K562 (cell line): ENCODE results near the gene OR2T8. TPM values are rescaled to one million over a fixed set of nuclear protein-coding genes. Genes with fewer than 3 reads are reported as not detected.

Source experiments
- ATAC-seq: fragments of 200-7000 bp; cut with Tn5 transposase; 3 replicates; pipeline ENCODE4 v1.9.1; 2020; ENCODE audit warnings: moderate library complexity
- BruUV-seq: library from RNA; stranded (reverse); fragments of 400-500 nt; replicated peaks from 2 replicates; lab custom pipeline; 2021; lab: Mats Ljungman, UMichigan
- CTCF ChIA-PET: fragments of 300-600 bp; formaldehyde crosslinking; extraction: SDS; loops from one replicate; lab custom pipeline; 2021; ENCODE audit warnings: low intra/inter-chr PET ratio; lab: Yijun Ruan, JAX
- POLR2A ChIA-PET: fragments of 300-600, 350-650 bp; sonication (Branson Sonifier 250); formaldehyde crosslinking; extraction: SDS; loops from one replicate; lab custom pipeline; 2021; ENCODE audit warnings: antibody characterized with exemption, inconsistent platforms; lab: Yijun Ruan, JAX
- DNase-seq, 4 experiments: peaks; one replicate each; pipeline versions ENCODE4 v3.0.0 to v3.0.0-alpha.2; 2011 to 2018; ENCODE audit warnings: low spot score in 3 of 4, mixed read lengths in 3 of 4; ENCODE audit errors: extremely low read depth in 1 of 4
- FAIRE-seq: peaks from 2 replicates; lab custom pipeline; 2011; peaks lifted over from hg19 to GRCh38; lab: Jason Lieb, UNC
- H2AFZ ChIP-seq: 2 replicates; pipeline ENCODE4 v1.6.0; 2011; ENCODE audit warnings: low read depth, low read length, control low read depth, inconsistent platforms
- H3K27ac ChIP-seq: fragments of 200-600 bp; 3 replicates; pipeline ENCODE4 v1.8.0; 2011; ENCODE audit warnings: low read depth, mild to moderate bottlenecking, control low read depth, inconsistent platforms, low read length, moderate library complexity, mixed read lengths; ENCODE audit errors: extremely low read depth
- H3K27me3 ChIP-seq, 2 experiments: fragments of 300-600 bp in 1 of 2; 2 replicates in 1 of 2; 3 replicates in 1 of 2; pipeline versions ENCODE4 v1.6.0 to v1.8.0; 2011; ENCODE audit warnings: inconsistent platforms in 2 of 2, low read length in 2 of 2, mild to moderate bottlenecking in 1 of 2, mixed read lengths in 1 of 2, moderate library complexity in 1 of 2; ENCODE audit not compliant: control insufficient read depth in 2 of 2, insufficient read depth in 2 of 2
- H3K36me3 ChIP-seq: fragments of 300-600 bp; 3 replicates; pipeline ENCODE4 v1.8.0; 2011; ENCODE audit warnings: mild to moderate bottlenecking, low read length, inconsistent platforms; ENCODE audit not compliant: control insufficient read depth, insufficient read depth
- H3K4me1 ChIP-seq, 2 experiments: fragments of 200-600 bp in 1 of 2; replicated peaks in 1 of 2; 2 replicates in 1 of 2; 3 replicates in 1 of 2; pipeline versions ENCODE4 v1.5.1 to v1.8.0; 2011; ENCODE audit warnings: inconsistent platforms in 2 of 2, low read length in 2 of 2, mild to moderate bottlenecking in 1 of 2, mixed read lengths in 1 of 2, moderate library complexity in 1 of 2; ENCODE audit not compliant: control insufficient read depth in 2 of 2, insufficient read depth in 2 of 2
- H3K4me2 ChIP-seq: 2 replicates; pipeline ENCODE4 v1.6.1; 2011; ENCODE audit warnings: low read length, control low read depth, inconsistent platforms, mixed read lengths; ENCODE audit not compliant: insufficient read depth
- H3K4me3 ChIP-seq: fragments of 200-600 bp; sonication (generic), shearing (Covaris generic); 2 replicates; pipeline ENCODE4 v1.5.1; 2016; ENCODE audit warnings: control low read depth, inconsistent platforms
- H3K79me2 ChIP-seq: fragments of 200-600 bp; 3 replicates; pipeline ENCODE4 v1.8.0; 2011; ENCODE audit warnings: low read length, inconsistent platforms; ENCODE audit not compliant: control insufficient read depth, insufficient read depth
- H3K9ac ChIP-seq, 2 experiments: 2 replicates each; pipeline versions ENCODE4 v1.6.0 to v1.6.1; 2011; ENCODE audit warnings: low read depth in 2 of 2, low read length in 2 of 2, control low read depth in 1 of 2, inconsistent platforms in 1 of 2, mild to moderate bottlenecking in 1 of 2, mixed read lengths in 1 of 2; ENCODE audit not compliant: insufficient read depth in 1 of 2
- H3K9me1 ChIP-seq: one replicate; pipeline ENCODE4 v1.6.0; 2011; ENCODE audit warnings: inconsistent platforms, mild to moderate bottlenecking, low read length, moderate library complexity; ENCODE audit not compliant: control insufficient read depth, insufficient read depth
- H3K9me3 ChIP-seq: replicated peaks from 2 replicates; pipeline ENCODE4 v1.5.1; 2011; ENCODE audit warnings: low read depth, low read length, inconsistent platforms; ENCODE audit not compliant: control insufficient read depth, insufficient read depth
- H4K20me1 ChIP-seq: replicated peaks from 2 replicates; pipeline ENCODE4 v1.6.1; 2011; ENCODE audit warnings: low read length, inconsistent platforms, mixed read lengths; ENCODE audit not compliant: control insufficient read depth, insufficient read depth
- CBFA2T2 ChIP-seq: fragments of 450-650 bp; conservative IDR thresholded peaks from 2 replicates; pipeline ENCODE4 v1.6.1; 2017; ENCODE audit warnings: mild to moderate bottlenecking
- CHCHD3 ChIP-seq: fragments of 250-450 bp; sonication (Bioruptor Pico); IDR thresholded peaks from 2 replicates; pipeline ENCODE4 v2.1.2; 2022; ENCODE audit warnings: mild to moderate bottlenecking
- HNRNPLL ChIP-seq: fragments of 200-400 bp; formaldehyde crosslinking; IDR thresholded peaks from 2 replicates; pipeline ENCODE4 v1.6.1; 2017; ENCODE audit warnings: low read length, low read depth, mild to moderate bottlenecking; ENCODE audit not compliant: poor library complexity, severe bottlenecking
- LARP7 ChIP-seq: fragments of 450-650 bp; IDR thresholded peaks from 2 replicates; pipeline ENCODE4 v1.6.1; 2016
- MAFG ChIP-seq: fragments of 450-650 bp; conservative IDR thresholded peaks from 2 replicates; pipeline ENCODE4 v1.6.1; 2016; ENCODE audit warnings: missing genetic modification characterization, missing compliant biosample characterization
- NFRKB ChIP-seq: fragments of 450-650 bp; IDR thresholded peaks from 2 replicates; pipeline ENCODE4 v1.6.1; 2016; ENCODE audit warnings: low read depth
- RBM39 ChIP-seq: fragments of 200-400 bp; formaldehyde crosslinking; optimal IDR thresholded peaks from 2 replicates; pipeline ENCODE3; 2018; ENCODE audit warnings: low read depth, low read length
- SIRT6 ChIP-seq: IDR thresholded peaks from one replicate; pipeline ENCODE4 v1.6.1; 2012; ENCODE audit warnings: low read depth, mild to moderate bottlenecking, control low read depth, inconsistent platforms, low read length, moderate library complexity
- SLC30A9 ChIP-seq: fragments of 250-450 bp; sonication (Bioruptor Pico); IDR thresholded peaks from 2 replicates; pipeline ENCODE4 v1.8.0; 2022; ENCODE audit warnings: mild to moderate bottlenecking, moderate library complexity
- SMAD4 ChIP-seq: fragments of 250-450 bp; sonication (Bioruptor Pico); conservative IDR thresholded peaks from 2 replicates; pipeline ENCODE4 v1.8.0; 2021; ENCODE audit warnings: inconsistent platforms, mild to moderate bottlenecking, moderate library complexity
- TEAD4 ChIP-seq, 2 experiments: sonication (generic) in 1 of 2; formaldehyde crosslinking in 1 of 2; IDR thresholded peaks; 2 replicates each; pipeline versions ENCODE4 v1.6.1 to v1.8.0; 2012 to 2022; ENCODE audit warnings: borderline replicate concordance in 1 of 2, inconsistent platforms in 1 of 2, low read length in 1 of 2, mild to moderate bottlenecking in 1 of 2, missing genetic modification reagents in 1 of 2
- ZNF347 ChIP-seq: fragments of 450-650 bp; formaldehyde crosslinking; IDR thresholded peaks from 2 replicates; pipeline ENCODE4 v1.4.0; 2020; ENCODE audit warnings: low read depth, mild to moderate bottlenecking, moderate library complexity
- WGBS: fragments of 100-300 bp; shearing (Covaris generic); methylation state at CpG from one replicate; pipeline ENCODE4 v1.1.6; 2016; ENCODE audit warnings: low coverage, mixed read lengths; ENCODE audit not compliant: insufficient coverage; ENCODE audit errors: missing lambda C conversion rate; 5-methylcytosine and 5-hydroxymethylcytosine counted together
- in situ Hi-C: fragments of 300-500 bp; cut with MboI; formaldehyde crosslinking; loops from 4 replicates; pipeline ENCODE4 v1.15.0; 2018; ENCODE audit warnings: inconsistent platforms, mixed read lengths
- intact Hi-C: fragments of 100-400 bp; cut with micrococcal nuclease; formaldehyde crosslinking; loops from 2 replicates; pipeline ENCODE4 v1.14.2; 2022
- polyA plus RNA-seq, 8 experiments: library from polyadenylated mRNA; depleted of rRNA in 4 of 8; stranded (reverse) in 5 of 8; unstranded in 3 of 8; fragments of >200 nt; fragmentation: Nextera tagmentation in 2 of 8; fragmentation: Illumina TruSeq in 1 of 8; extraction: Ambion mirVana in 2 of 8; extraction: Trizol in 1 of 8; gene quantifications; 2 replicates each; pipeline versions ENCODE4 v1.2.1 to v1.2.3, GENCODE V29; 2011 to 2014; ENCODE audit warnings: inconsistent platforms in 1 of 8, missing spikeins in 1 of 8
- total RNA-seq, 7 experiments: library from RNA; depleted of rRNA in 6 of 7; stranded (reverse); fragments of >200 nt in 6 of 7; fragmentation: Illumina TruSeq in 2 of 7; extraction: Trizol in 2 of 7; gene quantifications; 2 replicates each; pipeline versions ENCODE4 v1.2.1 to v1.2.3, GENCODE V29; 2011 to 2021; ENCODE audit warnings: low replicate concordance in 1 of 7
- TF ChIP-seq, protein P1 (sequence below), 2 experiments: fragments of 450-650 bp in 1 of 2; sonication (generic) in 1 of 2; formaldehyde crosslinking; conservative IDR thresholded peaks; 2 replicates each; pipeline versions ENCODE4 v1.4.0 to v1.8.1; 2020 to 2022; ENCODE audit warnings: mild to moderate bottlenecking in 1 of 2, missing genetic modification reagents in 1 of 2
- TF ChIP-seq, protein P2 (sequence below): fragments of 250-450 bp; sonication (Bioruptor Pico); IDR thresholded peaks from 2 replicates; pipeline ENCODE4 v1.5.0; 2021
- TF ChIP-seq, protein P3 (sequence below): fragments of 450-650 bp; IDR thresholded peaks from 2 replicates; pipeline ENCODE4 v1.6.1; 2016
- TF ChIP-seq, protein P4 (sequence below), 2 experiments: fragments of 450-650 bp in 1 of 2; sonication (generic) in 1 of 2; formaldehyde crosslinking in 1 of 2; IDR thresholded peaks in 1 of 2; conservative IDR thresholded peaks in 1 of 2; 2 replicates each; pipeline versions ENCODE4 v1.6.1 to v1.8.1; 2016 to 2023; ENCODE audit warnings: mild to moderate bottlenecking in 2 of 2, moderate library complexity in 2 of 2, inconsistent platforms in 1 of 2, missing genetic modification reagents in 1 of 2

Gene OR2T8
- total and polyA plus RNA-seq, 9 of the 15 experiments (the other 6 are each of a cell fraction or from before 2014, with no cell fraction given): 0.08 to 0.46 (median 0.31) TPM; not detected in 3

DNA sequence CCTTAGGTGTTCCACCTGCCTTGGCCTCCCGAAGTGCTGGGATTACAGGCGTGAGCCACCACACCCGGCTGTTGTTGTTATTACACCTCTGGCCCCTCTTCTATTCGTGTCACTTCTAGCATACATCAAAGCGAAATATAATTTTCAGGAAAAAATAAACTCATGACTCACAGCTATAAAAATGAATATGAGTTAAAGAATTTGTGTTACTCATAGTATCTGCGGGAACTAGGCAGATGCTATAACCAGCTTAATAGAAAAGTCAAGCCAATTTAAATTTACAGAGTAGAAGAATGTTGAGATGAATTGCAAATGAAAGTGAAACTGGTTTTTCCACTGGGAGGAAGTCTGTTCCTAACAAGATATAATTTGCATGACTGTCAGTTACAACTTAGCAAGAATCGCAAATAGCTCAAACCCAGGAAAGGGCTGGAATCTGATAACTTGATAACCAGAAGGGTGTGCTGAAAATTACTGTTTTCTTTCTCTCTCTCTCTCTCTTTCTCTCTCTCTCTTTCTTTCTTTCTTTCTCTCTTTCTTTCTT lies 13.5 kb upstream of the OR2T8 start:
- H3K9ac ChIP-seq: 0 out of 4 replicates have a peak overlapping the region, but pooled peaks of 1 of the 2 experiments have one; percentile 2
- BruUV-seq: no TSS peak
- ATAC-seq (peak; percentile 91), FAIRE-seq (peak; percentile 76), DNase-seq (peak in 2 of 4 experiments; percentile 67 to 69)
- no peaks in the 10 kb centered on the region for H3K27me3 ChIP-seq
- H3K27ac ChIP-seq: peak overlapping the region; percentile 47; the same call in 1 of the 3 replicates
- peak overlapping the region; percentile 57 for H2AFZ ChIP-seq
- H3K79me2 ChIP-seq: no peaks in the 10 kb centered on the region
- no peaks in the 10 kb centered on the region for H3K36me3 ChIP-seq
- in situ Hi-C loops: no loop called here
- 4% methylated on average over 7 of the region's 7 CpGs for WGBS
- ChIA-PET CTCF (no interaction called here), POLR2A (interaction anchor here (0.8 to 1.6 kb wide), 5 partner anchors 10 to 49 kb away, joined by 3 to 8 read pairs (median 4); no protein-coding TSS in a partner anchor)
- intact Hi-C loops: no loop called here
- H3K4me2 ChIP-seq: peak overlapping the region; percentile 59
- H3K4me1 ChIP-seq: peaks cover 0 to 13% of the 10 kb centered on the region in 2 experiments; a peak in 3 of 5 replicates
- H3K9me1 ChIP-seq: no peaks in the 10 kb centered on the region
- H4K20me1 ChIP-seq: no peaks in the 10 kb centered on the region
- H3K4me3 ChIP-seq: 0 out of 2 replicates have a peak overlapping the region, but pooled peaks have one; percentile 7
- peaks cover 5% of the 10 kb centered on the region for H3K9me3 ChIP-seq
- TF ChIP-seq, protein P1, sequence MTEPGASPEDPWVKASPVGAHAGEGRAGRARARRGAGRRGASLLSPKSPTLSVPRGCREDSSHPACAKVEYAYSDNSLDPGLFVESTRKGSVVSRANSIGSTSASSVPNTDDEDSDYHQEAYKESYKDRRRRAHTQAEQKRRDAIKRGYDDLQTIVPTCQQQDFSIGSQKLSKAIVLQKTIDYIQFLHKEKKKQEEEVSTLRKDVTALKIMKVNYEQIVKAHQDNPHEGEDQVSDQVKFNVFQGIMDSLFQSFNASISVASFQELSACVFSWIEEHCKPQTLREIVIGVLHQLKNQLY (CRISPR knock-in tag; conservative IDR thresholded peaks at IDR 0.05): no peak
- TF ChIP-seq MAFG (tag): peak; percentile 65
- TF ChIP-seq, protein P2, sequence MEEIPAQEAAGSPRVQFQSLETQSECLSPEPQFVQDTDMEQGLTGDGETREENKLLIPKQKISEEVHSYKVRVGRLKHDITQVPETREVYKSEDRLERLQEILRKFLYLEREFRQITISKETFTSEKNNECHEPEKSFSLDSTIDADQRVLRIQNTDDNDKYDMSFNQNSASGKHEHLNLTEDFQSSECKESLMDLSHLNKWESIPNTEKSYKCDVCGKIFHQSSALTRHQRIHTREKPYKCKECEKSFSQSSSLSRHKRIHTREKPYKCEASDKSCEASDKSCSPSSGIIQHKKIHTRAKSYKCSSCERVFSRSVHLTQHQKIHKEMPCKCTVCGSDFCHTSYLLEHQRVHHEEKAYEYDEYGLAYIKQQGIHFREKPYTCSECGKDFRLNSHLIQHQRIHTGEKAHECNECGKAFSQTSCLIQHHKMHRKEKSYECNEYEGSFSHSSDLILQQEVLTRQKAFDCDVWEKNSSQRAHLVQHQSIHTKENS (CRISPR knock-in tag): 0 out of 2 replicates have a peak, but pooled peaks have one; percentile 39
- TF ChIP-seq, protein P3, sequence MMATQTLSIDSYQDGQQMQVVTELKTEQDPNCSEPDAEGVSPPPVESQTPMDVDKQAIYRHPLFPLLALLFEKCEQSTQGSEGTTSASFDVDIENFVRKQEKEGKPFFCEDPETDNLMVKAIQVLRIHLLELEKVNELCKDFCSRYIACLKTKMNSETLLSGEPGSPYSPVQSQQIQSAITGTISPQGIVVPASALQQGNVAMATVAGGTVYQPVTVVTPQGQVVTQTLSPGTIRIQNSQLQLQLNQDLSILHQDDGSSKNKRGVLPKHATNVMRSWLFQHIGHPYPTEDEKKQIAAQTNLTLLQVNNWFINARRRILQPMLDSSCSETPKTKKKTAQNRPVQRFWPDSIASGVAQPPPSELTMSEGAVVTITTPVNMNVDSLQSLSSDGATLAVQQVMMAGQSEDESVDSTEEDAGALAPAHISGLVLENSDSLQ: peak; percentile 87
- TF ChIP-seq ZNF347 (CRISPR knock-in tag): no peak
- TF ChIP-seq SMAD4 (CRISPR knock-in tag): 0 out of 2 replicates have a peak, but pooled peaks have one; percentile 41
- TF ChIP-seq NFRKB: no peak
- peak; percentile 58 for TF ChIP-seq TEAD4 (IDR thresholded peaks at IDR 0.05; ENCODE audit: low read length)
- no peak for TF ChIP-seq TEAD4 (CRISPR knock-in tag; IDR thresholded peaks at IDR 0.05; ENCODE audit: borderline replicate concordance)
- no peak for TF ChIP-seq HNRNPLL
- TF ChIP-seq RBM39: peak; percentile 83
- TF ChIP-seq CHCHD3 (CRISPR knock-in tag): no peak
- no peak for TF ChIP-seq SLC30A9 (CRISPR knock-in tag)
- TF ChIP-seq LARP7: no peak
- TF ChIP-seq, protein P4, sequence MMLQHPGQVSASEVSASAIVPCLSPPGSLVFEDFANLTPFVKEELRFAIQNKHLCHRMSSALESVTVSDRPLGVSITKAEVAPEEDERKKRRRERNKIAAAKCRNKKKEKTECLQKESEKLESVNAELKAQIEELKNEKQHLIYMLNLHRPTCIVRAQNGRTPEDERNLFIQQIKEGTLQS (IDR thresholded peaks at IDR 0.05): 0 out of 2 replicates have a peak, but pooled peaks have one; percentile 18
- TF ChIP-seq, protein P4 (CRISPR knock-in tag; conservative IDR thresholded peaks at IDR 0.05): no peak
- no peak for TF ChIP-seq SIRT6
- TF ChIP-seq CBFA2T2: peak; percentile 59
